GM10248 (cell line): Measurements from ENCODE around the gene CCDC167.

ENCODE experiments used
- CTCF ChIA-PET: fragments of 300-600 bp; sonication (Branson Sonifier 250); formaldehyde crosslinking; extraction: SDS; loops from one replicate; lab custom pipeline; 2021; ENCODE audit warnings: antibody characterized with exemption; lab: Yijun Ruan, JAX
- POLR2A ChIA-PET: fragments of 350-650 bp; sonication (Branson Sonifier 250); formaldehyde crosslinking; extraction: SDS; loops from one replicate; lab custom pipeline; 2020; ENCODE audit warnings: antibody characterized with exemption; lab: Yijun Ruan, JAX
- DNase-seq: peaks from one replicate; pipeline ENCODE4 v3.0.0; 2012; ENCODE audit errors: extremely low spot score
- CTCF ChIP-seq: IDR thresholded peaks from 2 replicates; pipeline ENCODE4 v1.5.1; 2012; ENCODE audit warnings: mild to moderate bottlenecking, low read depth; ENCODE audit errors: extremely low read depth, missing control alignments, control extremely low read depth

CCDC167 gene

GRCh38 chr6:37511201-37511600, 11.5 kb upstream of the CCDC167 start:
- TF ChIP-seq CTCF: no peak
- ChIA-PET POLR2A (no interaction called here), CTCF (interaction anchor here (1.0 to 2.1 kb wide), 2 partner anchors 19 to 28 kb away, joined by 3 to 6 read pairs; no protein-coding TSS in a partner anchor)
- no peak for DNase-seq

GRCh38 chr6:37507690-37508421, 8.2 kb upstream of the CCDC167 start:
- TF ChIP-seq CTCF: no peak
- no peak for DNase-seq
- ChIA-PET POLR2A (no interaction called here), CTCF (interaction anchor here (1.4 to 2.3 kb wide), 4 partner anchors 11 to 58 kb away, joined by 5 to 13 read pairs (median 6); no protein-coding TSS in a partner anchor)

- no peak for DNase-seq
- ChIA-PET CTCF (interaction anchor here (0.7 to 6.4 kb wide), 5 partner anchors 10 to 184 kb away, joined by 3 to 33 read pairs (median 3); no protein-coding TSS in a partner anchor), POLR2A (no interaction called here)
- TF ChIP-seq CTCF: no peak
These were observed 7.4 kb upstream of the CCDC167 start for GRCh38 chr6:37507077-37507476.

- TF ChIP-seq CTCF: no peak
- no peak for DNase-seq
- POLR2A ChIA-PET: interaction anchor here (0.9 kb wide), 1 partner anchor 10 kb away, joined by 3 read pairs; no protein-coding TSS in a partner anchor
- CTCF ChIA-PET: interaction anchor here (0.7 to 6.4 kb wide), 7 partner anchors 10 to 185 kb away, joined by 3 to 33 read pairs (median 3); no protein-coding TSS in a partner anchor
These were observed 6.8 kb upstream of the CCDC167 start for GRCh38 chr6:37506479-37506878.

GRCh38 chr6:37504024-37504423, 4.3 kb upstream of the CCDC167 start:
- CTCF ChIA-PET: interaction anchor here (0.7 to 6.4 kb wide), 5 partner anchors 12 to 179 kb away, joined by 3 to 34 read pairs (median 4); no protein-coding TSS in a partner anchor
- no peak for TF ChIP-seq CTCF
- DNase-seq: no peak
- POLR2A ChIA-PET: no interaction called here

- ChIA-PET POLR2A (no interaction called here), CTCF (interaction anchor here (0.7 to 6.4 kb wide), 9 partner anchors 9 to 189 kb away, joined by 3 to 34 read pairs (median 3); no protein-coding TSS in a partner anchor)
- TF ChIP-seq CTCF: no peak
- no peak for DNase-seq
These were observed 3.7 kb upstream of the CCDC167 start for GRCh38 chr6:37503309-37503965.
